RPMI8226 (cell line): ENCODE measurements around the gene RASA3.

Source experiments
- DNase-seq: peaks from one replicate; pipeline ENCODE4 v3.0.0-alpha.2; 2015

RASA3 gene

DNA sequence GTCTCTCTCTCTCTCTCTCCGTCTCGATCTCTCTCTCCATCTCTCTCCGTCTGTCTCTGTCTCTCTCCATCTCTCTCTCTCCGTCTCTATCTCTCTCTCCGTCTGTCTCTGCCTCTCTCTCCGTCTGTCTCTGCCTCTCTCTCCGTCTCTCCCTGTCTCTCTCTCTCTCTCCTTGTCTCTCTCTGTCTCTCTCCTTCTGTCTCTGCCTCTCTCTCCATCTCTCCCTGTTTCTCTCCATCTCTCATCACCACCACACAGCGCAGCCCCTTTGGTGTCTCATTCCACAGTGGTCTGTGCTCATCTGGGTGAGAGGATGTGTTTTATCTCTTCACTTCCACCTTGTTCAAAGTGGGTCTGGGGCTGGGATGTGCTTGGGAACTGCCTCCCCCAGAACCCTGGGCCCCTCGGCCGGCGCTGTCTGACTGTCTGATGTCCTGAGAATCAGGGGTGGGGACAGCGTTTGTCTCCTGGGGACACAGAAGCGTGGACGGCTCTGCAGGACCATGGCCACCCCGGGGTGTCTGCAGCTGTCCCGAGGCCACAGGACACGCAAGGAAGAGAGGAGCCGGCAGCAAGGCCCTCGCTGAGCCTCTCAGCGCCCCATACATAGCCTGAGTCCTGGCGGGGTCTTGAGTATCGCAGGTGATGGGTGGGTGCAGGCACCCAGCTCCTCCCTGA lies 118.3 kb downstream of the RASA3 start:
- no peak for DNase-seq

DNA sequence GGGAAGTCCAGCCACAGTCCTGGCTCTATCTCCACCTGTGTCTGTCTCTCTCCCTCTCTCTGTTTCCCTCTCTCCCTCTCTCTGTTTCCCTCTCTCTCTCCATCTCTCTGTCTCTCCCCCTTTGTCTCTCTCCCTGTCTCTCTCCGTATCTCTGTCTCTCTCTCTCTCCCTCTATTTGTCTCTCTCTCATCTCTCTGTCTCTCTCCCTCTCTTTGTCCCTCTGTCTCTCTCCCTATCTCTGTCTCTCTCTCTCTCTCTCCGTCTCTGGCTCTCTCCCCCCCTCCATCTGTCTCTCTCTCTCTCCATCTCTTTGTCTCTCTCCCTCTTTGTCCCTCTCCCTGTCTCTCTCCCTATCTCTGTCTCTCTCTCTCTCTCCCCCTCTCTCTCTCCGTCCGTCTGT lies 119.1 kb downstream of the RASA3 start:
- DNase-seq: no peak

GRCh38 chr13:114012921-114013320 lies 119.5 kb downstream of the RASA3 start:
- no peak for DNase-seq

DNA sequence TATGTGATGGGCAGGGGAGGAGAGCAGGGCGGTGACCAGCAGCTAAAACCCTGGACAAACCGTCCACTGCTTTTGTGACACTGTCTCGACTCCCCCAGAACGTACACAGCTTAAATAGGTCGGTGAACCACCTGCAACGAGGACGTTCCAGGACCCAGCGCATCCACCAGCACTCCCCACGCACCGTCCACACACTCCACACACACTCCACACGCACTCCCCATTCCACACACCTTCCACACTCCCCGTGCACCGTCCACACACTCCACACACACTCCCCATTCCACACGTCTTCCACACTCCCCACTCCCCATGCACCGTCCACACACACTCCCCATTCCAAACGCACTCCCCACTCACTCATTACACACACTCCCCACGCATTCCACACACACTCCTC lies 120.3 kb downstream of the RASA3 start:
- DNase-seq: no peak

GRCh38 chr13:114011226-114011625 lies 121.2 kb downstream of the RASA3 start:
- DNase-seq: no peak

DNA sequence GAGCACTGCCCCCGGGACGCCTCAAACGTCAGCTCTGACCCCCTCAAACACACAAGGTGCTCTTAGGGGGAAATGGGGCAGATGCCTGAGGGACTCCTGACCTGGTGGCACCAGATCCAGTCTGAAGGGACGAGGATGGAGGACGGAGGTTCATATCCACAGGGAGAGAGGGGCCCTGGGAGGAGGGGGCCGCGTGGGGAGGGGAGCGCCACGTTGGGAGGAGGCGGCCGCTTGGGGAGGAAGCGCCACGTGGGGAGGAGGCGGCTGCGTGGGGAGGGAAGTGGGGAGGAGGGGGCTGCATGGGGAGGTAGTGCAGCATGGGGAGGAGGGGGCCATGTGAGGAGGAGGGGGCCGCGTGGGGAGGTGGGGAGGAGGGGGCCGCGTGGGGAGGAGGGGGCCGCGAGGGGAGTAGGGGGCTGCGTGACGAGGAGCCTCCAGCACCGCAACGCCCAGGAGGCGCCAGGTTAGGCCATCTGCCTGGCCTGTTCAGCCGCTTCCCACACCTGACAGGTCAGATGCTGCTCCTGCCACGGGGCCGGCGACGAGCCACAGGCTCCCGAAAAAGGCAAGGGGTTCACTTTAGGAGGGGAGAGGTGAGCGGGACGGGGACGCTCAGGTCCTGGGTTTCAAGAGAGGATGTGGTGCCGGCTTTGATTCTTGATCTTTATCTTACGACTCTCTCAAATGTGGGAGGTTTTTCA lies 121.9 kb downstream of the RASA3 start:
- DNase-seq: no peak

GRCh38 chr13:114009590-114010400 lies 122.6 kb downstream of the RASA3 start:
- no peak for DNase-seq

DNA sequence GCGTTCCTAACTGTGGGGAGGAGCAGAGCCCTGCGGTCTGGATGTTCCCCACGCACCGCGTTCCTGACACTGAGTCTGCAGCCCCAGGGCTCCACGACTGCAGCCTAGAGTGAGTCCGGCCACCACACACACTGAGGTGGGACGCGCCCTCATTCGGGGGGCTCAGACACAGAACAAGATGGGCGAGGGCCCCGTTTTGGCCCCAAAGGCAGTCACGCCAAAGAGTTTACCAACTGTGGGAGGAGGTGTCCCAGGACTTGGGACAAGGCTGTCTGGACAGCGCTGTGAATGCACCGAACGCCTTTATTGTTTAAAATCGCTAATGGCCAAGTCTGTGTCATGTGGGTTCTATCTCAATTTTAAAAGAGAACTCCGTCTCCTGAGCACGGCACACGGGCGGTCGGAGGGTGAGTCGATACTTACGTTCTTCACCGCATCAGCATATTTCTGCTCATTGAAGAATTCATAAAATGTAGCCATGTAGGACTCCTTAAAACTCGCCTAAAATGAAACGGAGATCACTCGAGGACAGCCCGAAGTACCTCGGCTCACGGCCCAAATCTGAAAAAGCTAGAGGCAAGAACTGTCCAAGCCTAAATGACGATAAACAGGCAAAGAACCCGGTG lies 123.3 kb downstream of the RASA3 start:
- DNase-seq: no peak

GRCh38 chr13:114007566-114007965 lies 124.9 kb downstream of the RASA3 start:
- DNase-seq: no peak

DNA sequence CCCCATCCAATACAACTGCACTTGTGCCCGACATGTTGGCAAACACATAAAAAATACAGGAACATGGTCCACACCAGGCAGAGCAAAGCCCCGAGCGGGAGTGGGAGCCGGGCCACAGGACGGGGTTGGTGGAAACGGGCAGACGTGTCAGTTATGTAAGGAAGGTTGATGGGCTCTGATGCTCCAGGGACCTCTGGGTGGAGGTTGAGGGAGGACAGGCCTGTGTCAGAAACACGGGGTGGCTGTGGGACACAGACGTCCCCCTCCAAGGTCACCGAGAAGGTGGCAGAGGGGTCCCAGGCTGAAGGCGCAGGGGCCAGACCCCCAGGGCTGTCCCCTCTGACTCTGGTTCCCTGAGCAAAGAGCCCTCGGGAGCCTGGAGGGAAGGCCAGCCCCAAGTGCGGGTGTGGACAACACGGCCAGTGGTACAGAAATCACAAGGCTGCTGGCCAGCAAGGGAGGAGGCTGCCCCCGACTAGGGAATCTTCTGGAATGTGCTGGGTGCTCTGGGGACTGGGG lies 127.2 kb downstream of the RASA3 start:
- no peak for DNase-seq

DNA sequence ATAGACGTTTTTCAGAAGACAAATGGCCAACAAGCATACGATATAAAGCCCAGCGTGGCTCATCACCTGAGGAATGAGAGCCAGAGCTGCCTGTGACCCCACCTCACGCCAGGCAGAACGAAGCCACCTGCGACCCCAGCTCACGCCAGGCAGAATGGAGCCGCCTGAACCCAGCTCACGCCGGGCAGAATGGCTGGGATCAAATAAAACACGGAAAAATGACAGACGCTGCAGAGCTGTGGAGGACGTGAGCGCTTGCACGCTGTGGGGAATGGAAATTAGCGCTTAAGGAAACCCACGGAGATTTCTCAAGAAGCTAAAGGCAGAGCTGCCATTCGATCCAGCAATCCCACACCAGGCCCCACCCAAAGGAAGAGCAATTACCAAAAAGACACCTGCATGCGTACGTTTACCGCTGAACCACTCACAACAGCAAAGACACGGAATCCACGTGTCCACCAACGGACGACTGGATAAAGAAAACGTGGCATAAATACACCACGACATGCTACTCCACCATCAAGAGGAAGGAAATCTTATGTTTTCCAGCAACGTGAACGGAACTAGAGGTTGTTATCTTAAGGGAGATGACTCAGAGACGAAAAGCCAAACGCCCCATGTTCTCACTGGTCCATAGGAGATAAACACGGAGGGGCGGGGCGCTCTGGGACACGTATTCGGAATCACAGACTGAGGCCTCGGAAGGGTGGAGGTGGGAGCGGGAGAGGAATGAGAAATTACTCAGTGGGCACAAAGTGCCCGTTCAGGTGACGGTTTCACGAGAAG lies 127.8 kb downstream of the RASA3 start:
- no peak for DNase-seq

- no peak for DNase-seq
These were observed 129.6 kb downstream of the RASA3 start for GRCh38 chr13:114002771-114003321.

DNA sequence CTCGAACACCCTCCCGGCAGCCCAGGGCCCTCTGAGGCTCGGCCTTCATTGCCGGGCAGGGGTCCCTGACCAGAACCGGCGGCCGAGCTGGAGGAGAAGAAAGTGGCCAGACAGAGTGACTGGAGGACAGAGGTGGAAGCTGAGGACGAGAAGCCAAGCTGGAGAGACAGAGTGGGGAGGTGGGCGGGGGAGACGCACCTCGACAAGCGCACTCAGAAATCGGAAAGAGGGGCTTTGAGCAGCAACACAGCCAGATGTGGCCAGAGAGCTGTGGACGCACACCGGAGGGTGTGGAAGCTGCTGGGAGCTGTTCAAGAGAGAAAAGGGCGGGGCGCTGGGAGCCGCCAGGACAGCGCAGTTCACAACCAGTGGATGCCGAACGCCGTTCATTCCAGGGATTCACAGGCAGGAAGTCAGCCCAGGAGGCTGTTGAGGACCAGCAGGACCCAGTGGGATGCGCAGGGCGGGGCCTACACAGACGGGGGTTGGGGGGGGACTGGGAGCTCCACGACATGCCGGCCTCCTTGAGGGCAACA lies 130.3 kb downstream of the RASA3 start:
- no peak for DNase-seq

DNA sequence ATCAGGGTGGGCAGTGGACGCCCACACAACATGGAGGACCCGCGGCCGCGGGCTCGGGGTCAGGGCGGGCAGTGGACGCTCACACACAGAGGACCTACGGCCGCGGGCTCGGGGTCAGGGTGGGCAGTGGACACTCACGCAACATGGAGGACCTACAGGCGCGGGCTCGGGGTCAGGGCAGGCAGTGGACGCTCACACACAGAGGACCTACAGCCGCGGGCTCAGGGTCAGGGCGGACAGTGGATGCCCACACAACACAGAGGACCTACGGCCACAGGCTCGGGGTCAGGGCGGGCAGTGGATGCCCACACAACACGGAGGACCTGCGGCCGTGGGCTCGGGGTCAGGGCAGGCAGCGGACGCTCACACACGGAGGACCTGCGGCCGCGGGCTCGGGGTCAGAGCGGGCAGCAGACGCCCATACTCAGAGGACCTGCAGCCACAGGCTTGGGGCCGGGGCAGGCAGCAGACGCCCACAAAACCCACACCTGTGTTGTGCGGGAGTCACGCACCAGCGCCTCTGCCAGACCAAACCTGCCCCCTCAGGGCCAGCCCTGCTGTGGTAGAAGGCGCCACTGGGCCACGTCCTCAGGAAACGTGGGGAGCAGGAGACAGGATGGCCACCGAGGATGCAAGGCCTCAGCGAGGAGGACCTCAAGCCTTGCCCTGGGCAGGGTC lies 131.0 kb downstream of the RASA3 start:
- DNase-seq: no peak

- no peak for DNase-seq
These were observed 132.0 kb downstream of the RASA3 start for GRCh38 chr13:114000151-114001040.

DNA sequence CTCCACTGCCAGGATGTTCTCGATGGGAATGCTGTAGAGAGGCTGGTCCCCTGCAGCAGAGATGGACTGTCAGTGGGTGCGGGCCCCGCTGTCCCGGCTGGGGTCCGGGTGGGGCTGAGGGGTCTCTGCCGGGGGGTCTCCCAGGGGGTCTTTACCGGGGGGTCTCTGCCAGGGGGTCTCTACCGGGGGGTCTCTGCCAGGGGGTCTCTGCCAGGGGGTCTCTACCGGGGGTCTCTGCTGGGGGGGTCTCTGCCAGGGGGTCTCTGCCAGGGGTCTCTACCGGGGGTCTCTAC lies 132.9 kb downstream of the RASA3 start:
- no peak for DNase-seq

DNA sequence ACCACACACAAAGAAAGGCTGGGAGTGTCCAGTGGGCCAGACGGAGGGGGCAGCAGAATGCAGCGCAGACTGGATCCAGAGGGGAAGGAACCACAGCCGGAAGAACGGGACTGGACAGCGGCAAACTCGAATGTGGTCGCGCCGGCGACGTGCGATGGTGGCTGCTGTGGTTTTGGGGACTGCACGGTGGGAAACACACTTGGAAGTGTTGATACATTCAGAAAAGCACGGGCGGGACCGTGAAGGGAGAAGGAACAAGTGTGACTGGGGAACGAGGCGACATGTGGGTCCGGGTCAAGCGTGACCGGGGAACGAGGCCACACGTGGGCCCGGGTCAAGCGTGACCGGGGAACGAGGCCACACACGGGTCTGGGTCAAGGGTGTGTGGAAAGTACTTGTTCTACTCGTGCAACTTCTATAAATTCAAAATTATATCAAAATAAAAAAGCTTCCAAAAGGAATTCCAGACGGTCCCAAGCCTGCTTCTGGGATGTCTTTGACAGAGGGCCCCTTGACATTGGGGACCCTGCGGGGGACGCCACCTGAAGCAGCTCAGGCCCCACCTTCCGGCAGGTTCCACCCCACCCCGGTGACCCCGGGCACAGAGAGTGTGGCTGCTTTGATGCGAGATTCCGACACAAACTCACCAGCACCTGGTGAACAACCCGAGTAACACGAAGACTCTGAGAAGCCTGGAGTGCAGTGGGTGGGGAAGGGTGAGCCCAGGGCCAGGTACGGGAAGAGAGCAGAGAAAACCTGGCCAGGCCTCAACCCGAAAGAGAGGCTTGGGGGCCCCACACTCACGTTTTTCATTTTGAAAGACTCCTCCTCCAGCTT lies 133.4 kb downstream of the RASA3 start:
- no peak for DNase-seq

GRCh38 chr13:113997845-113998751 lies 134.3 kb downstream of the RASA3 start:
- DNase-seq: no peak
